Muscle of arm (tissue), 14 donors: Measurements from ENCODE around the gene PNP. TPM values are rescaled to one million over a fixed set of nuclear protein-coding genes. Genes with fewer than 3 reads are reported as not detected.
A peak's percentile ranks its signal among the peaks of the same experiment; 100 is the strongest.
"Not testable (repeated sequence)": the region's sequence is repeated elsewhere in the genome, so short reads cannot be mapped to it uniquely, and the experiment has no call there.

Experiments
- DNase-seq: peaks from one replicate; pipeline ENCODE4 v3.0.0-alpha.2; 2013
- long read RNA-seq, 11 donors: transcript quantifications; one replicate each; lab custom pipeline, GENCODE V29; 2026
- polyA plus RNA-seq, 12 donors: library from polyadenylated mRNA; unstranded; fragments of 120-200 nt; gene quantifications; one replicate each; pipeline ENCODE4 v1.2.1, GENCODE V29; 2013; ENCODE audit not compliant: insufficient read length in 12 of 12

The PNP gene
- polyA plus RNA-seq, result 10 to 100 TPM in 8 of 12 donors, 1 to 10 TPM in 3, not detected in 1; 8.0 to 19.0 (median 10.9) TPM
- long read RNA-seq, donor 1, transcript PNP-207 (2 exons, 2,573 nt), result minor isoform, 5 of 90 reads
- long read RNA-seq, donor 1, transcript PNP-201 (6 exons, 1,509 nt), result major isoform, 9 of 90 reads
- long read RNA-seq, donor 1, partial matches to known transcripts, result 74 of 90 reads
- long read RNA-seq, donor 1, other reads (novel, unspliced or antisense), result 0 of 90 reads
- long read RNA-seq, donor 2, partial matches to known transcripts, result 0 of 4 reads
- long read RNA-seq, donor 2, other reads (novel, unspliced or antisense), result 0 of 4 reads
- long read RNA-seq, donor 3, partial matches to known transcripts, result 6 of 9 reads
- long read RNA-seq, donor 3, other reads (novel, unspliced or antisense), result 0 of 9 reads
- long read RNA-seq, donor 4, result 0 reads
- long read RNA-seq, donor 5, partial matches to known transcripts, result 10 of 13 reads
- long read RNA-seq, donor 5, other reads (novel, unspliced or antisense), result 0 of 13 reads
- long read RNA-seq, donor 6, partial matches to known transcripts, result 0 of 1 reads
- long read RNA-seq, donor 6, other reads (novel, unspliced or antisense), result 0 of 1 reads
- long read RNA-seq, donor 7, partial matches to known transcripts, result 0 of 1 reads
- long read RNA-seq, donor 7, other reads (novel, unspliced or antisense), result 0 of 1 reads
- long read RNA-seq, donor 8, partial matches to known transcripts, result 10 of 13 reads
- long read RNA-seq, donor 8, other reads (novel, unspliced or antisense), result 0 of 13 reads
- long read RNA-seq, donor 9, partial matches to known transcripts, result 6 of 9 reads
- long read RNA-seq, donor 9, other reads (novel, unspliced or antisense), result 0 of 9 reads
- long read RNA-seq, donor 10, partial matches to known transcripts, result 5 of 7 reads
- long read RNA-seq, donor 10, other reads (novel, unspliced or antisense), result 0 of 7 reads
- long read RNA-seq, donor 11, partial matches to known transcripts, result 8 of 13 reads
- long read RNA-seq, donor 11, other reads (novel, unspliced or antisense), result 0 of 13 reads

- peak; percentile 66 for DNase-seq
Measured at GRCh38 chr14:20469242-20469889, at the start of gene PNP. PNP (plus strand) TSS chr14:20469406; CDS start chr14:20469525, 119 bp downstream.

GRCh38 chr14:20419419-20419818, 49.8 kb upstream of the PNP start:
- DNase-seq, result no peak

- DNase-seq, result no peak
Measured at GRCh38 chr14:20421267-20421666, 47.9 kb upstream of the PNP start.

- no peak for DNase-seq
Measured at GRCh38 chr14:20422886-20423285, 46.3 kb upstream of the PNP start.

GRCh38 chr14:20424851-20425250, 44.4 kb upstream of the PNP start:
- no peak for DNase-seq

GRCh38 chr14:20427231-20428009, 41.8 kb upstream of the PNP start:
- DNase-seq, result no peak

GRCh38 chr14:20428010-20428365, 41.2 kb upstream of the PNP start:
- no peak for DNase-seq

GRCh38 chr14:20428802-20429201, 40.4 kb upstream of the PNP start:
- DNase-seq, result no peak

DNA sequence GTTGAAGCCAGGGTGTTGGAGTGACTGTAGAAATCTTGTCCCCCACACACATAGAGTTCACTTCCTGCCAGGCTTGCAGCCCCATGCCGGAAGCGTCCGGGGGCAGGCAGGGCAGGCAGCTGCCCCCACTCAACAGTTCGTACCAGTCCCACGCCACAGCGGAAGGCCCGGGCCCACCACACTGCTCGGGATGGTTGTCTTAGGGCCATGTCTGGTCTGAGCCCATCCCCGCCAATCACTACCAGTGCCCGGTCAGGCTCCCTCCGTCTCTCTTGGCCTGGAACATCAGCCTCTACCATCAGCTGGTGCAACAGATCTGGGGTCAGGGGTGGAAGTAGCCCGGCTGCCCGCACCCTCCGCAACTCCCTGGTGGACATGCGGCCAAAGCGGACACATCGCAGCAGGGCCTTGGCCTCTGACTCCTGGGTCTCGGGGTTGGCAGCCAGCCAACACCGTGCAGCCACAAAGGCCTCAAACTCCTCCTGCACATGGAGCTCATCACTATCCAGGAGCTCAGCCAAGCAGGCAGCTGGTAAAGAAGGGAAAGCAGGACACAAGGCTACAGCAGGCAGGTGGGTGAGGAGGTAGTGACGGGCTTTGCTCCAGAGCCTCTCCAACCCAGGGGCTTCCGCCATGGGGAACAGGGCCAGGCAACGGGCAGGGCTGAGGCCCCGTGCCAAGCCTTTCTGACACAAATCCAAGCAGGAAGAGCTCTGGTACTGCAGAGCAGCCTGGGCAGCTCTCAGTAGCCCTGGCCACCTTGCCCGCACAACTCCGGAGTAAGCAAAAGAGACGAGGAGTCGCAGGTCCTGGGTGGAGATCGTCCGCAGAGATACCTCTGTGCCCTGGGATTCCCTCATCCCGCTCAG, 39.2 kb upstream of the PNP start:
- no peak for DNase-seq

DNA sequence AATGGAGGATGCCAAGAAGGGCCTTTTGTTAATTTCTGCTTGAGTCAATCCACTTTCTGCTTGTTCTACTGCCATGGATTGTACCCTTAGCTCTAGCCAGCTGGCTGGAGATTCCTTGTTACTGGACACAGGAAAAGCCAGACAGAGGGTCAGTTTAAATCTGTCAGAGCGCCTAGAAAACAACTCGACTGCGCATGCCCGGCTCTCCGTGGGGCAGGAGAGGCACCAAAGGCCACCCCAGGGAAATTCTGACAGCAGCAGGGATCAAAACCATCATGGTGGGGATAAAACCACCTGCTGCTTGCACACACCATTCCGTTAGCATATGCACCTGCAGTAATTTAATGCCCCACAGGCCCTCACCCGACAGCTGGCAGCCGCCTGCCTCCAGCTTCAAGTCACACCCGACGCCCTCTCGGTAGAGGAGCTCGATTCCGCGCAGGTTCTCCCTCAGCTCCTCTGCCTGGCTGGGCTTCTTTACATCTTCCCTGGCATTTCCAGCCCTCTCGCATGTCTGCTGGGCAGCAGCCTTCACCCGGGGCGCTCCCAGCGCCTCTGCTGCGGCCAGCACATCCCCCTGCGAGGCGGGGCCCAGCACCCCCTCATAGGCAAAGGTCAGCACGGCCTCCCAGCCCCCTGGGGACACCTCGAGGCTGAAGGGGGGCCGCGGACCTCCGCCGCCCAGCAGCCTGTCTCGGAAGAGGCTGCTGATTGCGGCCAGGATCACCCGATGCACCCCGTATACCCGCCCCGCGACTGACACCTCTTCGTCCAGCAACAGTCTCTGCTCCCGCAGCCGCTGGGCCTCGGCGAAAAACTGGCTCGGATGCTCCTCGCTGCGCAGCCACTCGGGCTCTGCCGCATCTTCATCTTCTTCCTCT, 34.3 kb upstream of the PNP start:
- no peak for DNase-seq

DNA sequence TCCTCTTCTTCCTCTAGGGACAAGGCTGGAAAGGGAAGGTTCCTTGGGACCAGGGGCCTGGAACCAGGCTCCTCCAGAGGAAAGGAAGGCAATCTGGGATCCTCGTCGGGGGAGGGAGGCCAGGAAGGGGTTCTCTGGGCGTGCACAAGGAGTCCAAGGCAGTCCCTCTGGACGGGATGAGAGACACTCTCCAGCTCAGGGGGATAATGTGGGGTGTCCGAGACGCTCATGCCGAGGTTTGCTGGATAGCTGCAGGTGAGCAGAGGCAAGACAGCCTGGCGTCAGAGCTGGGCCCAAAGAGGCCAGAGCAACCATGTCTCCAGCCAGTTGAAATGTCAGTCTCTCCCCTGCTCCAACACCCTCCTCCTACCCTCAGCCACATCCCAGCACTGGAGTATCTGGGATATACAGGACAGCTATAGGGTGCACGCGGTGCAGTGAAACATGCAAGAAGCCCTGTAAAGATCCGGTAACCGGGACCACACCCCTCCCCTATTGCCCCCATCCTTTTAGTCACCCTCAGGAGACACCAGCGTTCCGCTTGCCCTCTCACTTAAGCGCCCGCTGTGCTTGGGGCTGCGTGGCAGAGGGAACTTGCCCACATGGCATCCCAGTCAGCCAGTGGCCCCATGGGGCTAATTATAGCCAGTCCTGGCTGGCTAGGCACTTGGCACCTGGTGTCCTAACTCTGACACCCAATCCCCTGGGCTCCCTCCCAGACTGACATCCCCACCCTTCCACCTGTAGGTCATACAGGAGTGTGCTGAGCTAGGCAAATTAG, 33.4 kb upstream of the PNP start, which contains the start of gene KLHL33:
Gene KLHL33 (minus strand): TSS at position 585 of the 781 bp plus-strand sequence. CDS start 355 bp downstream, at position 230.
- no peak for DNase-seq

GRCh38 chr14:20436363-20436755, 32.8 kb upstream of the PNP start:
- DNase-seq, result no peak

DNA sequence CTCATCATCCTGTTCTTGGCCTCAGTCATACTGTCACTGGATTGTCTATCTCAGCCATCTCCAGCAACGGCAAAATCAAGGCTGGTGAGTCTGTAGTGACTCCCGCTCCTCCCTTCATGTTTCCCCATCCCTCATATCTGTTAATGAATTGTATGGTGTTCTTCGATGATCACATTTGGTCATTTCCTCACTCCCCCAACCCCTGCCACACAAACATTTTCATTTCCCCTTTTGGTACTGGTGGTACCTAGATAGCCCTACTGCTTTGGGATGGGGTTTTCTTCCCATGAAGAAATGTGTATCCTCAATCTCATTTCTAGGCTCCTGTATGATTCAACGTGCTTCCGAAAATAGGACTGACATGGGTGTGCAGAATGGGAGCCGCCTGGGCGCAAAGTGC, 30.5 kb upstream of the PNP start:
- no peak for DNase-seq

- no peak for DNase-seq
Measured at GRCh38 chr14:20440465-20440864, 28.7 kb upstream of the PNP start.

DNA sequence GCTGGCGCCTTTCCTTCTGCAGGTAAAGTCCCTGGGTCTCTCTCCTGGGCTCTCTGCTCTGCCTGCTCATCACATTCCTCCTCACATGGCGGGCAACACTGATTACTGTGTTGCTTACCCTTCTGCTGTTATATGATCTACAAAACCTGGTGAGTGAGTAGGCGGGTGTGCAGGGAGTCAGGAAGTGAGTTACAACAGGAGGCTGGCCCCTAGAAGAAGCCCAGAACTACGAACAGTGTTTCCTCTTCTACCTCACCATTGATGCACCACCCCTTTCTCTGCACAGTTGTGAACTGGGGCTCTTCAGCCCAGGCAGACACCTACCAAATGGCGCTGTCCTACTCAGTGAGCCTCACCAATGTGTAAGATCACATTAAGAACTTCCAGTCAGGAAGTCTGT, 28.3 kb upstream of the PNP start:
- no peak for DNase-seq

DNA sequence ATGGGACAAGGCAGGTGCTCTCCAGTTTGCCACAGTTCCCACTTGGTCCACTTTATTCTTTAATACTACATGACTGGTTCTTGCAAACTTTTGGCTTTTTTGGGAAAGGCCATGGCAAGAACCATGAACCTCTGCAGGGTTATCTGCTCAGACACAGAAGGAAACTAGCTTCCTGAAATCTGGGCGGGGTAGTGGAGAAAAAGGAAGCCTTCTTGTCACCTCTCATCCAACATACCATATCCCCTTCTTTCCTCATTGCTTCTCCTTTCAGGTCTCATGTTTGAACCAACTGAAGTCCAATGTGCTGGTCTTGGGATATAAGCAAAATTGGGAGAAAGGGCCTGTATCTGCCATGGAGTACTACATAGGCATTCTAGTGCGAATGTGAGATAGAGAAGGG, 27.7 kb upstream of the PNP start:
- no peak for DNase-seq

GRCh38 chr14:20443650-20444049, 25.6 kb upstream of the PNP start:
- DNase-seq, result not testable (repeated sequence)

GRCh38 chr14:20446889-20447288, 22.3 kb upstream of the PNP start:
- no peak for DNase-seq
